Activated CD8-positive, alpha-beta T cell treated with anti-CD3 and anti-CD28 coated beads for 36 hours (primary cell): Measurements from ENCODE around the gene KIF3A. TPM values are rescaled to one million over a fixed set of nuclear protein-coding genes. Genes with fewer than 3 reads are reported as not detected.

Source experiments
- ATAC-seq: fragments of 200-7000 bp; cut with Tn5 transposase; one replicate; pipeline ENCODE4 v1.10.0; 2021; ENCODE audit warnings: mild to moderate bottlenecking, moderate library complexity
- CTCF ChIA-PET: fragments of 350-600 bp; sonication (Branson Sonifier 250); formaldehyde crosslinking; loops from one replicate; lab custom pipeline; 2021; ENCODE audit warnings: antibody characterized with exemption; lab: Charles Lee
- POLR2A ChIA-PET: fragments of 350-600 bp; sonication (Branson Sonifier 250); formaldehyde crosslinking; loops from one replicate; lab custom pipeline; 2021; ENCODE audit warnings: antibody characterized with exemption; lab: Charles Lee
- DNase-seq: peaks from one replicate; pipeline ENCODE4 v3.0.0-alpha.2; 2020
- H3K27ac Mint-ChIP-seq: one replicate; pipeline ENCODE4 v1.8.0; 2021; ENCODE audit warnings: mild to moderate bottlenecking, mixed read lengths
- H3K27me3 Mint-ChIP-seq: one replicate; pipeline ENCODE4 v1.8.0; 2021; ENCODE audit warnings: mixed read lengths
- H3K36me3 Mint-ChIP-seq: one replicate; pipeline ENCODE4 v1.8.0; 2021; ENCODE audit warnings: low read depth, mixed read lengths
- H3K4me1 Mint-ChIP-seq: one replicate; pipeline ENCODE4 v1.8.0; 2021; ENCODE audit warnings: low read depth, mixed read lengths
- H3K4me3 Mint-ChIP-seq: one replicate; pipeline ENCODE4 v1.8.0; 2021; ENCODE audit warnings: mild to moderate bottlenecking, moderate library complexity, mixed read lengths
- H3K9me3 Mint-ChIP-seq: one replicate; pipeline ENCODE4 v1.8.0; 2021; ENCODE audit warnings: mixed read lengths
- intact Hi-C: fragments of 100-400 bp; cut with micrococcal nuclease; formaldehyde crosslinking; loops from one replicate; pipeline ENCODE4 v1.10.0; 2022
- total RNA-seq, 2 experiments: library from RNA; stranded (reverse); gene quantifications; one replicate each; pipeline ENCODE4 v1.2.3, GENCODE V29; 2021
- TF ChIP-seq, protein P1 (sequence below): fragments of 200-600 bp; IDR thresholded peaks from one replicate; pipeline ENCODE4 v1.8.0; 2022; ENCODE audit warnings: antibody characterized with exemption, mild to moderate bottlenecking

KIF3A gene
- total RNA-seq, 2 experiments from 2014 or later: 16.4 to 17.0 TPM

DNA sequence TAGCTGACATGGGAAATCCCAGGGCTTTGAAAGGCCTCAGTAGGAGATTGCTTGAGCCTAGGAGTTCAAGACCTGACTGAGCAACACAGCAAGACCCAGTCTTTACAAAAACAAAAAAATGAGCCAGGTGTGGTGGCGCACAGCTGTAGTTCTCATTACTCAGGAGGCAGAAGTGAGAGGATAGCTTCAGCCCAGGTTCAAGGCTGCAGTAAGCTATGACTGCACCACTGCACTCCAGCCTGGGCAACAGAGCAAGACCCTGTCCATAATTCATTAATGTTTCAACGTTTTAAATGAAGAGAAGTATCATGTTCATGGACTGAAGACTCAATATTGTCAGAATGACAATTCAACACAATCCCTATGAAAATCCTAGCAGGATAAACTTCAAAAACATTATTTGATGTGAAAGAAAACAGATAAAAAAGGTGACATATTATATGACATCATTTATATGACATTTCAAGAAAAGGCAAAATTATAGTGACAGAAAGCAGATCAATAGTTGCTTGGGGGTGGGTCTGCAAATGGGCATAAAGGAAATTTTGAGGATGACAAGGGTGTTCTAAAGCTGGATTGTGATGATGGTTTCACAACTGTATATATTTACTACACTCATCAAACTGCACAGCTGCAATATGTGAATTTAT, 3.7 kb downstream of the KIF3A start:
- Mint-ChIP-seq H3K9me3 (no peaks in the 10 kb centered on the region), H3K4me3 (no peak overlapping the region), H3K27me3 (no peaks in the 10 kb centered on the region), H3K4me1 (peaks cover 31% of the 10 kb centered on the region), H3K36me3 (peaks cover 4% of the 10 kb centered on the region), H3K27ac (no peak overlapping the region)
- intact Hi-C loops: no loop called here
- TF ChIP-seq, protein P1, sequence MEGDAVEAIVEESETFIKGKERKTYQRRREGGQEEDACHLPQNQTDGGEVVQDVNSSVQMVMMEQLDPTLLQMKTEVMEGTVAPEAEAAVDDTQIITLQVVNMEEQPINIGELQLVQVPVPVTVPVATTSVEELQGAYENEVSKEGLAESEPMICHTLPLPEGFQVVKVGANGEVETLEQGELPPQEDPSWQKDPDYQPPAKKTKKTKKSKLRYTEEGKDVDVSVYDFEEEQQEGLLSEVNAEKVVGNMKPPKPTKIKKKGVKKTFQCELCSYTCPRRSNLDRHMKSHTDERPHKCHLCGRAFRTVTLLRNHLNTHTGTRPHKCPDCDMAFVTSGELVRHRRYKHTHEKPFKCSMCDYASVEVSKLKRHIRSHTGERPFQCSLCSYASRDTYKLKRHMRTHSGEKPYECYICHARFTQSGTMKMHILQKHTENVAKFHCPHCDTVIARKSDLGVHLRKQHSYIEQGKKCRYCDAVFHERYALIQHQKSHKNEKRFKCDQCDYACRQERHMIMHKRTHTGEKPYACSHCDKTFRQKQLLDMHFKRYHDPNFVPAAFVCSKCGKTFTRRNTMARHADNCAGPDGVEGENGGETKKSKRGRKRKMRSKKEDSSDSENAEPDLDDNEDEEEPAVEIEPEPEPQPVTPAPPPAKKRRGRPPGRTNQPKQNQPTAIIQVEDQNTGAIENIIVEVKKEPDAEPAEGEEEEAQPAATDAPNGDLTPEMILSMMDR: no peak
- DNase-seq (no peak), ATAC-seq (no peak)
- POLR2A ChIA-PET: interaction anchor here (0.6 to 0.9 kb wide), 2 partner anchors 14 to 138 kb away, joined by 3 to 5 read pairs; partner anchors contain the start of gene CCNI2
- CTCF ChIA-PET: interaction anchor here (0.7 to 6.3 kb wide), 4 partner anchors 18 to 206 kb away, joined by 3 to 29 read pairs (median 5); no protein-coding TSS in a partner anchor

- ChIA-PET POLR2A (no interaction called here), CTCF (interaction anchor here (1.0 to 1.7 kb wide), 3 partner anchors 12 to 202 kb away, joined by 3 to 5 read pairs (median 4); no protein-coding TSS in a partner anchor)
- H3K27me3 Mint-ChIP-seq: no peaks in the 10 kb centered on the region
- peaks cover 7% of the 10 kb centered on the region for H3K36me3 Mint-ChIP-seq
- ATAC-seq: no peak
- TF ChIP-seq, protein P1: no peak
- H3K4me1 Mint-ChIP-seq: peaks cover 13% of the 10 kb centered on the region
- DNase-seq: no peak
- no peak overlapping the region for H3K4me3 Mint-ChIP-seq
- intact Hi-C loops: no loop called here
- no peaks in the 10 kb centered on the region for H3K9me3 Mint-ChIP-seq
- H3K27ac Mint-ChIP-seq: no peak overlapping the region
Measured at GRCh38 chr5:132729896-132730295, 7.5 kb downstream of the KIF3A start.

DNA sequence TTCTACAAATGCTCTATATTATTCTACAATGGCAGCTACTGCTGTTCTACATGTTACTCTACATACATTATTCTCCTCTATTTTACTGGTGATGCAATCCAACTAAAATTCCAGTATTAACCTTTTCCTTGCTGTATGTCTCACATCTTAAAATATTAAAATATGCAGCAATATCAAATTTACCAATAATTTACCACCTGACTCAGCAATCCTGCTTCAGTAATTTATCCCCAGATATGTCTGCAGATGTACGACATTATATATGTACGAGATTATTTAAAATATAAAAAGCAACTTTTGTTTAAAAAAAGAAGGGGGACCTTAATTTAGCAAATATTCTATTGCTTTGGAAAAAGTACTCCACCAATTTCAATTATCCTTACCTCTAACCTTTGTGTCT, 11.6 kb downstream of the KIF3A start:
- H3K4me3 Mint-ChIP-seq: no peak overlapping the region
- peaks cover 22% of the 10 kb centered on the region for H3K36me3 Mint-ChIP-seq
- no peak overlapping the region for H3K27ac Mint-ChIP-seq
- CTCF ChIA-PET: interaction anchor here (1.0 to 2.9 kb wide), 3 partner anchors 9 to 11 kb away, joined by 3 to 12 read pairs (median 4); no protein-coding TSS in a partner anchor
- DNase-seq (no peak), ATAC-seq (no peak)
- H3K9me3 Mint-ChIP-seq: peaks cover 2% of the 10 kb centered on the region
- intact Hi-C loops: no loop called here
- POLR2A ChIA-PET: no interaction called here
- peaks cover 5% of the 10 kb centered on the region for H3K4me1 Mint-ChIP-seq
- no peaks in the 10 kb centered on the region for H3K27me3 Mint-ChIP-seq
- TF ChIP-seq, protein P1: no peak

GRCh38 chr5:132718544-132719312, 18.6 kb downstream of the KIF3A start:
- POLR2A ChIA-PET: no interaction called here
- peaks cover 12% of the 10 kb centered on the region for H3K36me3 Mint-ChIP-seq
- H3K27ac Mint-ChIP-seq: no peak overlapping the region

More at GRCh38 chr5:132718544-132719312, 18.6 kb downstream of the KIF3A start:
- intact Hi-C loops: loop anchor here (10.0 kb wide), 1 partner anchor 194 kb away; no protein-coding TSS in a partner anchor
- ATAC-seq (no peak), DNase-seq (no peak)
- TF ChIP-seq, protein P1: no peak
- H3K27me3 Mint-ChIP-seq: no peaks in the 10 kb centered on the region
- H3K4me1 Mint-ChIP-seq: peaks cover 14% of the 10 kb centered on the region
- H3K4me3 Mint-ChIP-seq: no peak overlapping the region
- H3K9me3 Mint-ChIP-seq: no peaks in the 10 kb centered on the region
- CTCF ChIA-PET: interaction anchor here (0.9 to 2.3 kb wide), 4 partner anchors 11 to 213 kb away, joined by 3 to 8 read pairs (median 6); no protein-coding TSS in a partner anchor
